GM18951 (cell line): ENCODE data around the gene H6PD.

Source experiments
- POLR2A ChIP-seq: IDR thresholded peaks from 4 replicates; pipeline ENCODE4 v1.6.1; 2011; ENCODE audit warnings: mild to moderate bottlenecking; ENCODE audit not compliant: insufficient read length, insufficient read depth; ENCODE audit errors: extremely low read depth
- in situ Hi-C: fragments of 300-500 bp; cut with MboI; formaldehyde crosslinking; loops from one replicate; pipeline ENCODE4 v1.12.0; 2022; ENCODE audit warnings: low sequenced_read_pairs, mixed read lengths, inconsistent platforms; ENCODE audit not compliant: unreplicated experiment

H6PD gene

GRCh38 chr1:9300573-9300972, 66.0 kb downstream of the H6PD start:
- no peak for TF ChIP-seq POLR2A

GRCh38 chr1:9302745-9303524, 68.4 kb downstream of the H6PD start:
- TF ChIP-seq POLR2A, result no peak

More at GRCh38 chr1:9300573-9300972, 66.0 kb downstream of the H6PD start:
- in situ Hi-C loops, result no loop called here

GRCh38 chr1:9303916-9304315, 69.3 kb downstream of the H6PD start:
- no peak for TF ChIP-seq POLR2A
- in situ Hi-C loops, result no loop called here

More at GRCh38 chr1:9302745-9303524, 68.4 kb downstream of the H6PD start:
- in situ Hi-C loops, result no loop called here

- no peak for TF ChIP-seq POLR2A
- in situ Hi-C loops, result no loop called here
Measured at GRCh38 chr1:9305216-9305615, 70.6 kb downstream of the H6PD start.

GRCh38 chr1:9306006-9306405, 71.4 kb downstream of the H6PD start:
- in situ Hi-C loops, result no loop called here
- no peak for TF ChIP-seq POLR2A

GRCh38 chr1:9307303-9307702, 72.7 kb downstream of the H6PD start:
- no peak for TF ChIP-seq POLR2A
- in situ Hi-C loops, result no loop called here

GRCh38 chr1:9308236-9308785, 73.7 kb downstream of the H6PD start:
- no peak for TF ChIP-seq POLR2A

GRCh38 chr1:9309080-9309479, 74.5 kb downstream of the H6PD start:
- in situ Hi-C loops, result no loop called here
- no peak for TF ChIP-seq POLR2A

More at GRCh38 chr1:9308236-9308785, 73.7 kb downstream of the H6PD start:
- in situ Hi-C loops, result no loop called here

GRCh38 chr1:9309991-9310390, 75.4 kb downstream of the H6PD start:
- in situ Hi-C loops, result no loop called here

GRCh38 chr1:9311029-9311428, 76.5 kb downstream of the H6PD start:
- TF ChIP-seq POLR2A, result no peak
- in situ Hi-C loops, result no loop called here

More at GRCh38 chr1:9309991-9310390, 75.4 kb downstream of the H6PD start:
- no peak for TF ChIP-seq POLR2A

- TF ChIP-seq POLR2A, result no peak
Measured at GRCh38 chr1:9311479-9311878, 76.9 kb downstream of the H6PD start.

GRCh38 chr1:9312168-9312720, 77.7 kb downstream of the H6PD start:
- no peak for TF ChIP-seq POLR2A
- in situ Hi-C loops, result no loop called here

More at GRCh38 chr1:9311479-9311878, 76.9 kb downstream of the H6PD start:
- in situ Hi-C loops, result no loop called here

- no peak for TF ChIP-seq POLR2A
Measured at GRCh38 chr1:9313576-9313975, 79.0 kb downstream of the H6PD start.

GRCh38 chr1:9314111-9314510, 79.5 kb downstream of the H6PD start:
- in situ Hi-C loops, result no loop called here
- no peak for TF ChIP-seq POLR2A

More at GRCh38 chr1:9313576-9313975, 79.0 kb downstream of the H6PD start:
- in situ Hi-C loops, result no loop called here

GRCh38 chr1:9314711-9315379, 80.3 kb downstream of the H6PD start:
- in situ Hi-C loops, result no loop called here
- TF ChIP-seq POLR2A, result no peak
